ENCODE data around the gene SFXN3. TPM values are rescaled to one million over a fixed set of nuclear protein-coding genes. Genes with fewer than 3 reads are reported as not detected.

SFXN3 gene
- total RNA-seq, 1 donor from 2014 or later: 16.1 TPM

DNA sequence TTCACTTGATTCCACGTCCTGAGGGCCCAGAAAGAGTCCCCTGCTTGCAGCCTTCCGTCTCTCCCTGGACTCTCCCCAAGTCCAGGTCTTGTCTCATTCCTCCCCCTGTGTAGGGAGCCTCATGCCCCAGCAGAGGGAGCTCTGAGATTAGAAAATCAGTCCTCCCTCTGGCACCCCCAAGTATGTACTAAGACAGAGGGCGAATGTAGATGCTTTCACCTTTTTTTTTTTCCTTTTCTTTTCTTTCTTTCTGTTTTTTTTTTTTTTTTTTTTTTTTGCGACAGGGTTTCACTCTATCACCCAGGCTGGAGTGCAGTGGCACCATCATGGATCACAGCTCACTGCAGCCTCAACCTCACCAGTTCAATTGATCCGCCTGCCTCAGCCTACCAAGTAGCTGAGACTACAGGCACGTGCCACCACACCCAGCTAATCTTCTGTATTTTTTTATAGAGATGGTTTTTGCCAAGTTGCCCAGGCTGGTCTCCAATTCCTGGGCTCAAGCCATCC, 10.3 kb downstream of the SFXN3 start:
- Histone ChIP-seq H3K27me3 (ENCODE audit: control insufficient read depth, insufficient read depth, low read length) (no peaks in the 10 kb centered on the region), H3K36me3 (ENCODE audit: control insufficient read depth, insufficient read depth, low read length) (peaks cover 11% of the 10 kb centered on the region), H3K4me3 (ENCODE audit: low read depth, low read length) (no peak overlapping the region)
- DNase-seq (ENCODE audit: low read depth) (peak; percentile 73), FAIRE-seq (no peak)
- TF ChIP-seq, protein P1, sequence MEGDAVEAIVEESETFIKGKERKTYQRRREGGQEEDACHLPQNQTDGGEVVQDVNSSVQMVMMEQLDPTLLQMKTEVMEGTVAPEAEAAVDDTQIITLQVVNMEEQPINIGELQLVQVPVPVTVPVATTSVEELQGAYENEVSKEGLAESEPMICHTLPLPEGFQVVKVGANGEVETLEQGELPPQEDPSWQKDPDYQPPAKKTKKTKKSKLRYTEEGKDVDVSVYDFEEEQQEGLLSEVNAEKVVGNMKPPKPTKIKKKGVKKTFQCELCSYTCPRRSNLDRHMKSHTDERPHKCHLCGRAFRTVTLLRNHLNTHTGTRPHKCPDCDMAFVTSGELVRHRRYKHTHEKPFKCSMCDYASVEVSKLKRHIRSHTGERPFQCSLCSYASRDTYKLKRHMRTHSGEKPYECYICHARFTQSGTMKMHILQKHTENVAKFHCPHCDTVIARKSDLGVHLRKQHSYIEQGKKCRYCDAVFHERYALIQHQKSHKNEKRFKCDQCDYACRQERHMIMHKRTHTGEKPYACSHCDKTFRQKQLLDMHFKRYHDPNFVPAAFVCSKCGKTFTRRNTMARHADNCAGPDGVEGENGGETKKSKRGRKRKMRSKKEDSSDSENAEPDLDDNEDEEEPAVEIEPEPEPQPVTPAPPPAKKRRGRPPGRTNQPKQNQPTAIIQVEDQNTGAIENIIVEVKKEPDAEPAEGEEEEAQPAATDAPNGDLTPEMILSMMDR (IDR thresholded peaks at IDR 0.05; ENCODE audit: insufficient read depth, low read length, severe bottlenecking): peak; percentile 80

GRCh38 chr10:101042118-101042517, 11.1 kb downstream of the SFXN3 start:
- H3K4me3 ChIP-seq (ENCODE audit: low read depth, low read length): no peak overlapping the region
- no peak for DNase-seq (ENCODE audit: low read depth)
- no peak for FAIRE-seq
- TF ChIP-seq, protein P1 (IDR thresholded peaks at IDR 0.05; ENCODE audit: insufficient read depth, low read length, severe bottlenecking): no peak
- H3K36me3 ChIP-seq (ENCODE audit: control insufficient read depth, insufficient read depth, low read length): peaks cover 4% of the 10 kb centered on the region
- peaks cover 2% of the 10 kb centered on the region for H3K27me3 ChIP-seq (ENCODE audit: control insufficient read depth, insufficient read depth, low read length)

GRCh38 chr10:101042667-101043362, 11.8 kb downstream of the SFXN3 start:
- TF ChIP-seq, protein P1 (IDR thresholded peaks at IDR 0.05; ENCODE audit: insufficient read depth, low read length, severe bottlenecking): no peak
- FAIRE-seq (no peak), DNase-seq (ENCODE audit: low read depth) (peak; percentile 91)
- Histone ChIP-seq H3K4me3 (ENCODE audit: low read depth, low read length) (peak overlapping the region; percentile 44), H3K36me3 (ENCODE audit: control insufficient read depth, insufficient read depth, low read length) (no peaks in the 10 kb centered on the region), H3K27me3 (ENCODE audit: control insufficient read depth, insufficient read depth, low read length) (peaks cover 6% of the 10 kb centered on the region)

- H3K4me3 ChIP-seq (ENCODE audit: low read depth, low read length): peak overlapping the region; percentile 44
- DNase-seq (ENCODE audit: low read depth) (no peak), FAIRE-seq (no peak)
- H3K36me3 ChIP-seq (ENCODE audit: control insufficient read depth, insufficient read depth, low read length): no peaks in the 10 kb centered on the region
- TF ChIP-seq, protein P1 (IDR thresholded peaks at IDR 0.05; ENCODE audit: insufficient read depth, low read length, severe bottlenecking): no peak
- H3K27me3 ChIP-seq (ENCODE audit: control insufficient read depth, insufficient read depth, low read length): peaks cover 9% of the 10 kb centered on the region
These were observed 12.3 kb downstream of the SFXN3 start for GRCh38 chr10:101043363-101043707.

GRCh38 chr10:101044117-101044516, 13.1 kb downstream of the SFXN3 start:
- peaks cover 14% of the 10 kb centered on the region for H3K27me3 ChIP-seq (ENCODE audit: control insufficient read depth, insufficient read depth, low read length)
- FAIRE-seq (no peak), DNase-seq (ENCODE audit: low read depth) (no peak)
- TF ChIP-seq, protein P1 (IDR thresholded peaks at IDR 0.05; ENCODE audit: insufficient read depth, low read length, severe bottlenecking): no peak
- H3K4me3 ChIP-seq (ENCODE audit: low read depth, low read length): no peak overlapping the region
- H3K36me3 ChIP-seq (ENCODE audit: control insufficient read depth, insufficient read depth, low read length): no peaks in the 10 kb centered on the region

All from bronchial epithelial cell (primary cell).